H1 (cell line): ENCODE data around the gene EYA2. TPM values are rescaled to one million over a fixed set of nuclear protein-coding genes. Genes with fewer than 3 reads are reported as not detected.
A peak's percentile ranks its signal among the peaks of the same experiment; 100 is the strongest.

Source experiments
- CTCF ChIA-PET: fragments of 300-600 bp; sonication (Branson Sonifier 250); formaldehyde crosslinking; loops from one replicate; lab custom pipeline; 2021; ENCODE audit not compliant: partially characterized antibody; lab: Charles Lee
- POLR2A ChIA-PET: fragments of 300-600 bp; sonication (Branson Sonifier 250); formaldehyde crosslinking; loops from one replicate; lab custom pipeline; 2021; ENCODE audit warnings: inconsistent platforms; ENCODE audit not compliant: partially characterized antibody; lab: Charles Lee
- DNase-seq, 2 experiments: peaks; one replicate each; pipeline versions ENCODE4 v3.0.0 to v3.0.0-alpha.2; 2010 to 2022; ENCODE audit warnings: low spot score in 2 of 2, low read depth in 1 of 2, mixed read lengths in 1 of 2
- FAIRE-seq: peaks from 2 replicates; lab custom pipeline; 2011; peaks lifted over from hg19 to GRCh38; lab: Jason Lieb, UNC
- H2AFZ ChIP-seq: 2 replicates; pipeline ENCODE4 v1.8.1; 2012; ENCODE audit warnings: low read length, inconsistent platforms
- H2AK5ac ChIP-seq: 2 replicates; pipeline ENCODE4 v1.6.1; 2013; ENCODE audit warnings: low read depth, low read length
- H2BK120ac ChIP-seq: replicated peaks from 2 replicates; pipeline ENCODE3; 2013; ENCODE audit warnings: low read depth, low read length, inconsistent platforms
- H2BK12ac ChIP-seq: 2 replicates; pipeline ENCODE4 v1.6.1; 2013; ENCODE audit warnings: low read depth, low read length
- H2BK15ac ChIP-seq: 2 replicates; pipeline ENCODE4 v1.6.1; 2013; ENCODE audit warnings: low read length
- H2BK20ac ChIP-seq: 2 replicates; pipeline ENCODE4 v1.6.1; 2013; ENCODE audit warnings: low read length
- H2BK5ac ChIP-seq: 2 replicates; pipeline ENCODE4 v1.6.1; 2013; ENCODE audit warnings: low read depth, low read length
- H3K14ac ChIP-seq: 2 replicates; pipeline ENCODE4 v1.6.1; 2013; ENCODE audit warnings: inconsistent platforms; ENCODE audit not compliant: insufficient read length
- H3K18ac ChIP-seq: 2 replicates; pipeline ENCODE4 v1.6.1; 2013; ENCODE audit warnings: low read length; ENCODE audit errors: extremely low read depth
- H3K23ac ChIP-seq: 2 replicates; pipeline ENCODE4 v1.6.1; 2013; ENCODE audit warnings: inconsistent platforms; ENCODE audit not compliant: insufficient read length
- H3K23me2 ChIP-seq: 2 replicates; pipeline ENCODE4 v1.6.1; 2013; ENCODE audit warnings: low read depth, low read length
- H3K27ac ChIP-seq: 2 replicates; pipeline ENCODE4 v1.6.1; 2011; ENCODE audit warnings: low read depth, low read length, inconsistent platforms
- H3K27me3 ChIP-seq, 4 experiments: replicated peaks in 1 of 4; 1 replicate in 1 of 4; 2 replicates in 3 of 4; pipeline versions ENCODE4 v1.6.1 to v1.8.1; 2011 to 2013; ENCODE audit warnings: low read length in 3 of 4, mild to moderate bottlenecking in 3 of 4, inconsistent platforms in 2 of 4, mixed read lengths in 2 of 4, moderate library complexity in 1 of 4; ENCODE audit not compliant: control insufficient read depth in 3 of 4, insufficient read depth in 3 of 4; ENCODE audit errors: extremely low read depth in 1 of 4
- H3K36me3 ChIP-seq, 4 experiments: 2 replicates each; pipeline versions ENCODE4 v1.6.1 to v1.8.1; 2011 to 2013; ENCODE audit warnings: mild to moderate bottlenecking in 4 of 4, low read length in 3 of 4, moderate library complexity in 2 of 4, control low read depth in 1 of 4, inconsistent platforms in 1 of 4; ENCODE audit not compliant: insufficient read depth in 4 of 4, control insufficient read depth in 2 of 4
- H3K4ac ChIP-seq: replicated peaks from 2 replicates; pipeline ENCODE3; 2013; ENCODE audit warnings: low read length, low read depth, mixed read lengths, inconsistent platforms; ENCODE audit not compliant: insufficient read length
- H3K4me1 ChIP-seq, 4 experiments: replicated peaks in 1 of 4; 1 replicate in 1 of 4; 2 replicates in 3 of 4; pipeline versions ENCODE4 v1.6.1 to v1.8.1; 2011 to 2013; ENCODE audit warnings: low read length in 3 of 4, inconsistent platforms in 2 of 4, mixed read lengths in 1 of 4; ENCODE audit not compliant: insufficient read depth in 4 of 4, control insufficient read depth in 3 of 4
- H3K4me2 ChIP-seq, 2 experiments: 2 replicates each; pipeline versions ENCODE4 v1.6.1 to v1.8.1; 2011 to 2013; ENCODE audit warnings: low read depth in 2 of 2, low read length in 2 of 2, control low read depth in 1 of 2, inconsistent platforms in 1 of 2, mild to moderate bottlenecking in 1 of 2; ENCODE audit not compliant: insufficient read depth in 1 of 2
- H3K4me3 ChIP-seq, 4 experiments: fragments of 200-600, 300-600 bp in 1 of 4; sonication (generic), shearing (Covaris generic), sonication (Bioruptor Twin) in 1 of 4; 2 replicates each; pipeline versions ENCODE4 v1.5.1 to v1.8.1; 2011 to 2016; ENCODE audit warnings: low read length in 4 of 4, low read depth in 3 of 4, control low read depth in 2 of 4, inconsistent platforms in 2 of 4, mild to moderate bottlenecking in 2 of 4, mixed read lengths in 1 of 4, moderate library complexity in 1 of 4; ENCODE audit not compliant: insufficient read depth in 2 of 4; ENCODE audit errors: extremely low read depth in 1 of 4
- H3K56ac ChIP-seq: replicated peaks from 2 replicates; pipeline ENCODE3; 2013; ENCODE audit warnings: low read depth, mild to moderate bottlenecking, mixed read lengths, low read length, inconsistent platforms; ENCODE audit not compliant: insufficient read length
- H3K79me1 ChIP-seq: 2 replicates; pipeline ENCODE4 v1.6.1; 2013; ENCODE audit warnings: low read depth, low read length, control low read depth
- H3K79me2 ChIP-seq, 2 experiments: 2 replicates each; pipeline versions ENCODE4 v1.6.1 to v1.8.1; 2012 to 2013; ENCODE audit warnings: low read length in 2 of 2, mild to moderate bottlenecking in 2 of 2, inconsistent platforms in 1 of 2; ENCODE audit not compliant: insufficient read depth in 2 of 2, control insufficient read depth in 1 of 2
- H3K9ac ChIP-seq, 4 experiments: replicated peaks in 1 of 4; 1 replicate in 1 of 4; 2 replicates in 3 of 4; pipeline versions ENCODE4 v1.6.1 to v1.8.1; 2011 to 2013; ENCODE audit warnings: low read depth in 3 of 4, low read length in 3 of 4, control low read depth in 2 of 4, mild to moderate bottlenecking in 2 of 4, moderate library complexity in 2 of 4, inconsistent platforms in 1 of 4; ENCODE audit errors: extremely low read depth in 1 of 4
- H3K9me3 ChIP-seq, 2 experiments: 2 replicates each; pipeline versions ENCODE4 v1.6.1 to v1.8.1; 2012 to 2013; ENCODE audit warnings: mild to moderate bottlenecking in 2 of 2, moderate library complexity in 2 of 2, control low read depth in 1 of 2, inconsistent platforms in 1 of 2, low read depth in 1 of 2, low read length in 1 of 2, mixed read lengths in 1 of 2; ENCODE audit not compliant: insufficient read depth in 2 of 2
- H4K20me1 ChIP-seq, 2 experiments: replicated peaks in 1 of 2; 2 replicates each; pipeline versions ENCODE3 to v1.8.1; 2011 to 2013; ENCODE audit warnings: inconsistent platforms in 2 of 2, low read length in 2 of 2, mild to moderate bottlenecking in 1 of 2; ENCODE audit not compliant: insufficient read depth in 2 of 2, control insufficient read depth in 1 of 2
- H4K5ac ChIP-seq: 2 replicates; pipeline ENCODE4 v1.6.1; 2013; ENCODE audit warnings: low read length, low read depth, mixed read lengths, inconsistent platforms; ENCODE audit not compliant: insufficient read length
- H4K8ac ChIP-seq: 2 replicates; pipeline ENCODE4 v1.8.0; 2013; ENCODE audit warnings: mild to moderate bottlenecking, moderate library complexity, low read length, inconsistent platforms; ENCODE audit not compliant: insufficient read depth; ENCODE audit errors: extremely low read depth
- H4K91ac ChIP-seq: replicated peaks from 2 replicates; pipeline ENCODE3; 2013; ENCODE audit warnings: low read length, mixed read lengths, inconsistent platforms; ENCODE audit not compliant: insufficient read length
- ATF3 ChIP-seq: IDR thresholded peaks from 2 replicates; pipeline ENCODE4 v1.6.1; 2011; ENCODE audit warnings: low read depth, mild to moderate bottlenecking, low read length; ENCODE audit not compliant: insufficient read depth
- BCL11A ChIP-seq, 2 experiments: IDR thresholded peaks; one replicate each; pipeline ENCODE4 v1.6.1; 2011; ENCODE audit warnings: low read depth in 2 of 2, low read length in 2 of 2, mild to moderate bottlenecking in 2 of 2
- E2F6 ChIP-seq: IDR thresholded peaks from 2 replicates; pipeline ENCODE4 v1.6.1; 2012; ENCODE audit warnings: inconsistent platforms
- EGR1 ChIP-seq: IDR thresholded peaks from 2 replicates; pipeline ENCODE4 v1.6.1; 2011; ENCODE audit warnings: low read depth, low read length, borderline replicate concordance
- RBBP5 ChIP-seq: IDR thresholded peaks from 2 replicates; pipeline ENCODE4 v1.7.1; 2012; ENCODE audit warnings: low read depth, mild to moderate bottlenecking, inconsistent platforms, low read length, moderate library complexity, borderline replicate concordance
- RNF2 ChIP-seq: fragments of 200-900, 300-1000 bp; sonication (generic); IDR thresholded peaks from 2 replicates; pipeline ENCODE4 v1.7.1; 2016; ENCODE audit warnings: borderline replicate concordance, low read depth, mild to moderate bottlenecking, antibody characterized with exemption, low read length; ENCODE audit not compliant: poor library complexity, severe bottlenecking; ENCODE audit errors: missing control alignments
- RXRA ChIP-seq: IDR thresholded peaks from 2 replicates; pipeline ENCODE4 v1.6.1; 2011; ENCODE audit warnings: low read depth, mild to moderate bottlenecking, low read length, moderate library complexity; ENCODE audit not compliant: insufficient read depth
- SRF ChIP-seq: IDR thresholded peaks from 2 replicates; pipeline ENCODE4 v1.6.1; 2011; ENCODE audit warnings: mild to moderate bottlenecking, low read depth, low read length, moderate library complexity
- TEAD4 ChIP-seq: IDR thresholded peaks from 2 replicates; pipeline ENCODE4 v1.6.1; 2012; ENCODE audit warnings: low read depth, low read length, inconsistent platforms, mixed read lengths
- WGBS, 2 experiments: shearing (Covaris generic) in 1 of 2; methylation state at CpG; one replicate each; pipeline versions ENCODE4 v1.1.6 to v1.1.7; 2013 to 2015; ENCODE audit warnings: low lambda C conversion rate in 2 of 2, mixed read lengths in 2 of 2, inconsistent platforms in 1 of 2, low coverage in 1 of 2, missing lambda C conversion rate in 1 of 2; ENCODE audit not compliant: insufficient replicate concordance in 2 of 2, insufficient coverage in 1 of 2, insufficient read length in 1 of 2; ENCODE audit errors: extremely low coverage in 1 of 2, missing lambda C conversion rate in 1 of 2; 5-methylcytosine and 5-hydroxymethylcytosine counted together
- polyA plus RNA-seq, 7 experiments: library from polyadenylated mRNA; depleted of rRNA in 3 of 7; stranded (reverse) in 5 of 7; unstranded in 2 of 7; fragments of >200 nt in 5 of 7; fragments of 200-250 nt in 2 of 7; gene quantifications; 1 replicate in 5 of 7; 2 replicates in 1 of 7; 4 replicates in 1 of 7; pipeline versions ENCODE4 v1.2.1 to v1.2.3, GENCODE V29; 2011 to 2013; ENCODE audit warnings: missing spikeins in 2 of 7, mixed read lengths in 2 of 7
- total RNA-seq: library from RNA; stranded (reverse); fragmentation: NEBNext Ultra II Directional; extraction: Animal tissue kit (Norgen Biotek cat#: 25700); gene quantifications from 2 replicates; pipeline ENCODE4 v1.2.1, GENCODE V29; 2021

Gene EYA2
- total and polyA plus RNA-seq, 2 of the 8 experiments (the other 6 are each of a cell fraction or from before 2014, with no cell fraction given) = 1.6 to 1.7 TPM

- Histone ChIP-seq H2BK20ac (no peak overlapping the region), H3K9me3 (no peaks in the 10 kb centered on the region), H3K14ac (no peak overlapping the region), H2BK5ac (no peak overlapping the region), H2AFZ (no peak overlapping the region), H3K27me3 (no peaks in the 10 kb centered on the region), H2BK15ac (no peak overlapping the region), H3K23me2 (no peaks in the 10 kb centered on the region), H3K18ac (no peak overlapping the region), H2AK5ac (no peak overlapping the region), H2BK120ac (no peak overlapping the region), H4K91ac (no peak overlapping the region), H3K4me1 (peaks cover 0 to 3% (median 0%) of the 10 kb centered on the region in 4 experiments; a peak in 1 of 7 replicates), H3K36me3 (no peaks in the 10 kb centered on the region), H3K79me1 (no peaks in the 10 kb centered on the region), H3K4ac (no peak overlapping the region), H2BK12ac (no peak overlapping the region), H4K20me1 (no peaks in the 10 kb centered on the region), H4K5ac (no peak overlapping the region), H3K9ac (no peak overlapping the region), H3K56ac (no peak overlapping the region), H3K4me2 (no peak overlapping the region), H3K4me3 (no peak overlapping the region), H3K27ac (no peak overlapping the region), H3K23ac (no peak overlapping the region), H4K8ac (peak overlapping the region; percentile 45; the same call in 1 of the 2 replicates), H3K79me2 (no peaks in the 10 kb centered on the region)
- FAIRE-seq = no peak
- CTCF ChIA-PET = interaction anchor here (1.2 kb wide), 1 partner anchor 412 kb away, joined by 4 read pairs; no protein-coding TSS in a partner anchor
- POLR2A ChIA-PET = no interaction called here
- DNase-seq = no peak
- WGBS, 2 experiments = 82% methylated on average over 9 of the region's 9 CpGs; no CpG with 5 or more reads in 1 of the 2 experiments
- TF ChIP-seq TEAD4 (no peak), RNF2 (no peak), RBBP5 (no peak), BCL11A (IDR thresholded peaks at IDR 0.05; ENCODE audit: low read depth in 2 of 2, low read length in 2 of 2) (no peak), E2F6 (no peak), SRF (no peak), ATF3 (no peak), RXRA (no peak), EGR1 (no peak)
Observed at GRCh38 chr20:47167846-47168245, 273.2 kb downstream of the EYA2 start.
